Panc1 (cell line): ENCODE measurements around the gene GSS. TPM values are rescaled to one million over a fixed set of nuclear protein-coding genes. Genes with fewer than 3 reads are reported as not detected.

Experiments used
- ATAC-seq: fragments of 200-7000 bp; cut with Tn5 transposase; 2 replicates; pipeline ENCODE4 v1.9.1; 2020; ENCODE audit warnings: mild to moderate bottlenecking, moderate library complexity
- BruUV-seq: library from RNA; stranded (reverse); fragments of 400-500 nt; replicated peaks from 2 replicates; lab custom pipeline; 2021; lab: Mats Ljungman, UMichigan
- CTCF ChIA-PET: fragments of 300-600 bp; sonication (Branson Sonifier 250); formaldehyde crosslinking; loops from one replicate; lab custom pipeline; 2022; ENCODE audit warnings: antibody characterized with exemption; lab: Charles Lee
- POLR2A ChIA-PET: fragments of 300-600 bp; sonication (Branson Sonifier 250); formaldehyde crosslinking; loops from one replicate; lab custom pipeline; 2022; ENCODE audit warnings: antibody characterized with exemption; lab: Charles Lee
- DNase-seq: peaks from one replicate; pipeline ENCODE4 v3.0.0-alpha.2; 2010; ENCODE audit warnings: low read depth, low spot score
- H3K27ac ChIP-seq: 2 replicates; pipeline ENCODE4 v1.5.1; 2011; ENCODE audit warnings: mild to moderate bottlenecking, low read length, inconsistent platforms
- H3K27me3 ChIP-seq: fragments of 200-500 bp; sonication (Bioruptor generic); 2 replicates; pipeline ENCODE4 v1.6.0; 2014; ENCODE audit warnings: low read length, inconsistent platforms; ENCODE audit not compliant: control insufficient read depth, insufficient read depth
- H3K36me3 ChIP-seq: fragments of 200-500 bp; sonication (Bioruptor generic); 2 replicates; pipeline ENCODE4 v1.5.1; 2014; ENCODE audit warnings: inconsistent platforms, mild to moderate bottlenecking, low read length, moderate library complexity; ENCODE audit not compliant: control insufficient read depth, insufficient read depth
- H3K4me1 ChIP-seq: 2 replicates; pipeline ENCODE4 v1.5.1; 2011; ENCODE audit warnings: inconsistent platforms, mild to moderate bottlenecking, low read length, moderate library complexity; ENCODE audit not compliant: control insufficient read depth, insufficient read depth
- H3K4me3 ChIP-seq, 2 experiments: 2 replicates each; pipeline ENCODE4 v1.5.1; 2011 to 2012; ENCODE audit warnings: low read depth in 2 of 2, low read length in 2 of 2, mild to moderate bottlenecking in 2 of 2, inconsistent platforms in 1 of 2, moderate library complexity in 1 of 2
- H3K9me3 ChIP-seq: fragments of 200-500 bp; sonication (Bioruptor generic); 2 replicates; pipeline ENCODE4 v1.5.1; 2014; ENCODE audit warnings: low read depth, mild to moderate bottlenecking, inconsistent platforms, low read length, moderate library complexity; ENCODE audit not compliant: control insufficient read depth, insufficient read depth
- CTCF ChIP-seq: fragments of 450-650 bp; IDR thresholded peaks from 2 replicates; pipeline ENCODE4 v1.5.1; 2017; ENCODE audit warnings: mild to moderate bottlenecking
- POLR2AphosphoS5 ChIP-seq: IDR thresholded peaks from 2 replicates; pipeline ENCODE4 v1.6.1; 2012; ENCODE audit warnings: mild to moderate bottlenecking, low read depth, low read length, moderate library complexity
- SIN3A ChIP-seq: IDR thresholded peaks from 2 replicates; pipeline ENCODE4 v1.6.1; 2012; ENCODE audit warnings: low read depth, mild to moderate bottlenecking, low read length, moderate library complexity, borderline replicate concordance; ENCODE audit not compliant: insufficient read depth
- TCF7L2 ChIP-seq: IDR thresholded peaks from 2 replicates; pipeline ENCODE4 v1.6.1; 2011; ENCODE audit warnings: mild to moderate bottlenecking, low read depth, low read length, inconsistent platforms
- in situ Hi-C: cut with HindIII; loops from 2 replicates; pipeline ENCODE4 v1.10.0; 2016; ENCODE audit warnings: low sequenced_read_pairs, low pct_unique_long_range_greater_than_20kb
- intact Hi-C: fragments of 100-400 bp; cut with micrococcal nuclease; formaldehyde crosslinking; loops from one replicate; pipeline ENCODE4 v1.10.0; 2022; ENCODE audit not compliant: unreplicated experiment
- total RNA-seq: library from RNA; stranded (reverse); gene quantifications from one replicate; pipeline ENCODE4 v1.2.1, GENCODE V29; 2021; ENCODE audit not compliant: unreplicated experiment
- TF ChIP-seq, protein P1 (sequence below), 2 experiments: IDR thresholded peaks; 2 replicates each; pipeline ENCODE4 v1.6.1; 2011 to 2012; ENCODE audit warnings: low read depth in 2 of 2, control low read depth in 1 of 2, low read length in 1 of 2, mild to moderate bottlenecking in 1 of 2, moderate library complexity in 1 of 2; ENCODE audit not compliant: insufficient read depth in 1 of 2

The GSS gene
- total RNA-seq, 1 experiment from 2014 or later, result 64.8 TPM

DNA sequence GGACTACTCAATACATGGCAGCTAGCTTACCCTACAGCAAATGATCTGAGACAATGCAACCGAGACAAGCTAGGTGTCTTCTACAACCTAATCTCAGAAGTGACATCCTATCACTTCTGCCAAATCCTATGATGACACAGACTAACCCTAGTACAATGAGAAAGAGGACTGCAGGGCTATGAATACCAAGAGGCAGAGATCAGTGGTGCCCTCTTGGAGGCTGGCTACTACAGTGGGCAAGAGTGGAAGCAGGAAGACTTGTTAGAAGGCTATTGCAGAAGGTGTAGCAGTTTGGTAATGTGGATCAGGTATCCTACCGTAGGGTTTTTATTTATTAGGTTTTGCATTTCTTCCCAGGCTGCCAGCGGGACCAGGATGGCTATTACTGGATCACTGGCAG lies 30.3 kb downstream of the GSS start:
- Histone ChIP-seq H3K9me3 (no peaks in the 10 kb centered on the region), H3K27me3 (no peaks in the 10 kb centered on the region), H3K4me3 (no peak overlapping the region), H3K4me1 (no peaks in the 10 kb centered on the region), H3K27ac (no peak overlapping the region), H3K36me3 (no peaks in the 10 kb centered on the region; the same call in 1 of the 2 replicates)
- no peak for TF ChIP-seq CTCF
- TF ChIP-seq SIN3A, result no peak
- no peak for TF ChIP-seq TCF7L2
- no TSS peak for BruUV-seq
- ChIA-PET CTCF (no interaction called here), POLR2A (no interaction called here)
- ATAC-seq (no peak), DNase-seq (no peak)
- in situ Hi-C loops (no loop called here), intact Hi-C loops (no loop called here)

GRCh38 chr20:34923414-34923813 lies 32.2 kb downstream of the GSS start:
- Histone ChIP-seq H3K27me3 (no peaks in the 10 kb centered on the region), H3K4me1 (no peaks in the 10 kb centered on the region), H3K9me3 (no peaks in the 10 kb centered on the region), H3K36me3 (no peaks in the 10 kb centered on the region), H3K4me3 (no peak overlapping the region), H3K27ac (no peak overlapping the region)
- ChIA-PET CTCF (no interaction called here), POLR2A (no interaction called here)
- BruUV-seq, result no TSS peak
- in situ Hi-C loops, result no loop called here
- ATAC-seq, result no peak
- intact Hi-C loops, result no loop called here
- TF ChIP-seq TCF7L2 (no peak), SIN3A (no peak), CTCF (no peak), POLR2AphosphoS5 (no peak)
- TF ChIP-seq, protein P1, sequence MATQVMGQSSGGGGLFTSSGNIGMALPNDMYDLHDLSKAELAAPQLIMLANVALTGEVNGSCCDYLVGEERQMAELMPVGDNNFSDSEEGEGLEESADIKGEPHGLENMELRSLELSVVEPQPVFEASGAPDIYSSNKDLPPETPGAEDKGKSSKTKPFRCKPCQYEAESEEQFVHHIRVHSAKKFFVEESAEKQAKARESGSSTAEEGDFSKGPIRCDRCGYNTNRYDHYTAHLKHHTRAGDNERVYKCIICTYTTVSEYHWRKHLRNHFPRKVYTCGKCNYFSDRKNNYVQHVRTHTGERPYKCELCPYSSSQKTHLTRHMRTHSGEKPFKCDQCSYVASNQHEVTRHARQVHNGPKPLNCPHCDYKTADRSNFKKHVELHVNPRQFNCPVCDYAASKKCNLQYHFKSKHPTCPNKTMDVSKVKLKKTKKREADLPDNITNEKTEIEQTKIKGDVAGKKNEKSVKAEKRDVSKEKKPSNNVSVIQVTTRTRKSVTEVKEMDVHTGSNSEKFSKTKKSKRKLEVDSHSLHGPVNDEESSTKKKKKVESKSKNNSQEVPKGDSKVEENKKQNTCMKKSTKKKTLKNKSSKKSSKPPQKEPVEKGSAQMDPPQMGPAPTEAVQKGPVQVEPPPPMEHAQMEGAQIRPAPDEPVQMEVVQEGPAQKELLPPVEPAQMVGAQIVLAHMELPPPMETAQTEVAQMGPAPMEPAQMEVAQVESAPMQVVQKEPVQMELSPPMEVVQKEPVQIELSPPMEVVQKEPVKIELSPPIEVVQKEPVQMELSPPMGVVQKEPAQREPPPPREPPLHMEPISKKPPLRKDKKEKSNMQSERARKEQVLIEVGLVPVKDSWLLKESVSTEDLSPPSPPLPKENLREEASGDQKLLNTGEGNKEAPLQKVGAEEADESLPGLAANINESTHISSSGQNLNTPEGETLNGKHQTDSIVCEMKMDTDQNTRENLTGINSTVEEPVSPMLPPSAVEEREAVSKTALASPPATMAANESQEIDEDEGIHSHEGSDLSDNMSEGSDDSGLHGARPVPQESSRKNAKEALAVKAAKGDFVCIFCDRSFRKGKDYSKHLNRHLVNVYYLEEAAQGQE (IDR thresholded peaks at IDR 0.05; ENCODE audit: insufficient read depth in 1 of 2, low read depth in 2 of 2, low read length in 1 of 2), result no peak
- no peak for DNase-seq
